Nephron (organoid): ENCODE measurements around the gene ZNF480.
A peak's percentile ranks its signal among the peaks of the same experiment; 100 is the strongest.

Source experiments
- H3K27ac Mint-ChIP-seq, 3 experiments: 2 replicates each; pipeline ENCODE4 v1.8.0; 2020; ENCODE audit warnings: mixed read lengths in 3 of 3, mild to moderate bottlenecking in 2 of 3, moderate library complexity in 1 of 3
- H3K27me3 Mint-ChIP-seq: 2 replicates; pipeline ENCODE4 v1.8.0; 2021; ENCODE audit warnings: low read depth, mild to moderate bottlenecking, moderate library complexity, mixed read lengths
- H3K36me3 Mint-ChIP-seq: 2 replicates; pipeline ENCODE4 v1.8.0; 2020; ENCODE audit warnings: low read depth, mixed read lengths
- H3K4me1 Mint-ChIP-seq: 2 replicates; pipeline ENCODE4 v1.8.0; 2020; ENCODE audit warnings: mixed read lengths
- H3K4me3 Mint-ChIP-seq, 3 experiments: 2 replicates each; pipeline ENCODE4 v1.8.0; 2020; ENCODE audit warnings: mild to moderate bottlenecking in 3 of 3, mixed read lengths in 3 of 3, moderate library complexity in 2 of 3
- H3K9me3 Mint-ChIP-seq: 2 replicates; pipeline ENCODE4 v1.8.0; 2020; ENCODE audit warnings: mixed read lengths
- TF ChIP-seq, protein P1 (sequence below), 3 experiments: fragments of 200-600 bp; sonication (generic); IDR thresholded peaks; one replicate each; pipeline ENCODE4 v1.5.0; 2021; ENCODE audit warnings: antibody characterized with exemption in 3 of 3; ENCODE audit not compliant: unreplicated experiment in 3 of 3

Gene ZNF480

DNA sequence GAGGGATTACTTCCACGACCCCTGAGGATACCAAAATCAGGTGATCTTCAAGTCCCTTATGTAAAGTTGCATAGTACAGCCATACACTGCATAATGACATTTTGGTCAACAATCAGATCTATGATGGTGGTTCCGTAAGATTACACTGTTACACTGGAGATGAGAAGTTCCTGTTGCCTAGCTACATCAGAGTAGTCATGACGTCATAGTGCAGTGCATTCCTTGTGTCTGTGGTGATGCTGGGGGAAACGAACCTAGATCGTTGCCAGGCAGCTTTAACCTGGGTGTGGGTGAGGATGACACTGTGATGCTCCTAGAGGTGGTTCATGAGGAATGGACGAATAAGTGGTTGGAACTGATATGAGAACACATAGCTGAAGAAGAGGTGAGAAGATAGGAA is 48.2 kb downstream of the ZNF480 start:
- Mint-ChIP-seq H3K36me3 (peaks cover 83% of the 10 kb centered on the region), H3K4me3 (no peak overlapping the region), H3K4me1 (no peaks in the 10 kb centered on the region), H3K9me3 (peaks cover 4% of the 10 kb centered on the region), H3K27ac (no peak overlapping the region), H3K27me3 (no peaks in the 10 kb centered on the region)
- TF ChIP-seq, protein P1, sequence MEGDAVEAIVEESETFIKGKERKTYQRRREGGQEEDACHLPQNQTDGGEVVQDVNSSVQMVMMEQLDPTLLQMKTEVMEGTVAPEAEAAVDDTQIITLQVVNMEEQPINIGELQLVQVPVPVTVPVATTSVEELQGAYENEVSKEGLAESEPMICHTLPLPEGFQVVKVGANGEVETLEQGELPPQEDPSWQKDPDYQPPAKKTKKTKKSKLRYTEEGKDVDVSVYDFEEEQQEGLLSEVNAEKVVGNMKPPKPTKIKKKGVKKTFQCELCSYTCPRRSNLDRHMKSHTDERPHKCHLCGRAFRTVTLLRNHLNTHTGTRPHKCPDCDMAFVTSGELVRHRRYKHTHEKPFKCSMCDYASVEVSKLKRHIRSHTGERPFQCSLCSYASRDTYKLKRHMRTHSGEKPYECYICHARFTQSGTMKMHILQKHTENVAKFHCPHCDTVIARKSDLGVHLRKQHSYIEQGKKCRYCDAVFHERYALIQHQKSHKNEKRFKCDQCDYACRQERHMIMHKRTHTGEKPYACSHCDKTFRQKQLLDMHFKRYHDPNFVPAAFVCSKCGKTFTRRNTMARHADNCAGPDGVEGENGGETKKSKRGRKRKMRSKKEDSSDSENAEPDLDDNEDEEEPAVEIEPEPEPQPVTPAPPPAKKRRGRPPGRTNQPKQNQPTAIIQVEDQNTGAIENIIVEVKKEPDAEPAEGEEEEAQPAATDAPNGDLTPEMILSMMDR (IDR thresholded peaks at IDR 0.05; ENCODE audit: unreplicated experiment in 3 of 3) = no peak

DNA sequence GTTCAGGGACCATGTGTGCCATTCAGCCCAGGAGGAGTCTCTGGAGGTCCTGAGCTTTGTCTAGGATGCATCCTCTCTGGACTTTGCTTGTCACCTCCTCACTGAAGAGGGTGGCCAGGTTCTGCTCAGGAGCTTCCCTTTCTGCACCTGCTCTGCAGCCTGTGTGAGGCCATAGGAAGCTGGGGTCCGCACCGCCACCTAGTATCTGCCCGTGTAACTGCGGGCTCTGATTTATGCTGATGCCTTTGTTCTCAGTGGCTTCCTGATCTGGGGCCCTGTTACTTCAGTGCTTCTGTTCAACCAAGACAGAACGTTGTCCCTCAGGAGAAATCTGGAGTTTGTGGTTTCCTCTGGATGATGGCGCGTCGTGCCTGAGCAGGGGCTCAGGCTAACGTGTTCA is 54.5 kb downstream of the ZNF480 start:
- Mint-ChIP-seq H3K4me3 (no peak overlapping the region), H3K9me3 (peaks cover 24% of the 10 kb centered on the region), H3K27ac (no peak overlapping the region), H3K36me3 (peaks cover 95% of the 10 kb centered on the region), H3K4me1 (no peaks in the 10 kb centered on the region), H3K27me3 (no peaks in the 10 kb centered on the region)
- TF ChIP-seq, protein P1 (IDR thresholded peaks at IDR 0.05; ENCODE audit: unreplicated experiment in 3 of 3) = no peak

DNA sequence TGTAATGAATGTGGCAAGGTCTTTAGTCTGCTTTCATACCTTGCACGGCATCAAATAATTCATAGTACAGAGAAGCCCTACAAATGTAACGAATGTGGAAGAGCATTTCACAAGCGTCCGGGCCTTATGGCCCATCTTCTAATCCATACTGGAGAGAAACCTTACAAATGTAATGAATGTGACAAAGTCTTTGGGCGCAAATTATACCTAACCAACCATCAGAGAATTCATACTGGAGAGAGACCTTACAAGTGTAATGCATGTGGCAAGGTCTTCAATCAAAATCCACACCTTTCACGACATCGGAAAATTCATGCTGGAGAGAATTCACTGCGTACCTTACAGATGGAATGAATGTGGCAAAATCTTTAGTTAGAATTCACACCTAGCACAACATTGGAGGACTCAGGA is 69.5 kb downstream of the ZNF480 start:
- Mint-ChIP-seq H3K27ac (no peak overlapping the region), H3K27me3 (no peaks in the 10 kb centered on the region), H3K9me3 (peaks cover 68% of the 10 kb centered on the region), H3K4me1 (no peaks in the 10 kb centered on the region), H3K4me3 (no peak overlapping the region), H3K36me3 (peaks cover 92% of the 10 kb centered on the region)
- TF ChIP-seq, protein P1 (IDR thresholded peaks at IDR 0.05; ENCODE audit: unreplicated experiment in 3 of 3) = no peak

DNA sequence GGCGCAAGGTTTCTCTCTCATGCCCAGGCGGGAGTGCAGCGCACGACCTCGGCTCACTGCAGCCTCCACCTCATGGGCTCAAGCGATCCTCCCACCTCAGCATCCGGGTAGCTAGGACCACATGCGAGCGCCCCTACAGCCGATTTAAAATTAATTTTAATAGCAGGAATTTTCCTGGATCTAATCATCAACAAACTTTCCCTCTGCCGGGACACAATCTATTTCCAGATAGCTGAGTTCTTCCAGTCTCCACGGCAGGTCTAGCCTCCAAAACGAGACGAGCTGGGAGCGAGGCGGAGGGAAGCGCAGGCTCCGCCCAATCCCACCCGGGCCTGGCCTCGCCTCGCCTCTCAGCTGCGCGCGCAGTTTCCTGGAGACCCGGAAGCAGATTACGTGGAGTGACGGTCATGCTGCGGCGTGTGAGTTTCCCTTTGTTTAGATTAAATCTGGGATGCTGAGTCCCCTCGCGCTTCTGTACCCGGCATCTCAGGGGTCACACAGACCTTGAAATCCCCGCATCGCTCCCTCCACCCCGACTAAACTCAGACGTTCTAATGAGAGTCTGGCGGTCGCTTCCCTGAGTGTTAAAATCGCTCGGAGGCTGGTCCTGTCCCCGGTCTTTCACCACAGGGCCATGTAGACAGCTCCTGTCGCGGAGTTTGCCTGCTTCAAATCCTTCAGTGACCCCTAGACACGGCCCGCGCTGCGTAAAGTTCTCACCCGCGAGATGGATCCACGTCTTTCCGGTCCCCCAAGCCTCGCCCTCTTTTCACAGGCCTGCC is 72.8 kb downstream of the ZNF480 start, which contains the start of gene ZNF880:
Gene ZNF880 (plus strand): TSS at position 365 of the 782 bp plus-strand sequence. CDS start 43 bp downstream, at position 408.
- no peaks in the 10 kb centered on the region for H3K4me1 Mint-ChIP-seq
- no peaks in the 10 kb centered on the region for H3K27me3 Mint-ChIP-seq
- H3K9me3 Mint-ChIP-seq = peaks cover 58% of the 10 kb centered on the region
- peak within 1 kb of the TSS in 2 of 3 experiments; percentile 32 to 39 for H3K4me3 Mint-ChIP-seq
- H3K27ac Mint-ChIP-seq = no peak within 1 kb of the TSS
- TF ChIP-seq, protein P1 (IDR thresholded peaks at IDR 0.05; ENCODE audit: unreplicated experiment in 3 of 3) = no peak
- H3K36me3 Mint-ChIP-seq = peaks cover 83% of the 10 kb centered on the region

DNA sequence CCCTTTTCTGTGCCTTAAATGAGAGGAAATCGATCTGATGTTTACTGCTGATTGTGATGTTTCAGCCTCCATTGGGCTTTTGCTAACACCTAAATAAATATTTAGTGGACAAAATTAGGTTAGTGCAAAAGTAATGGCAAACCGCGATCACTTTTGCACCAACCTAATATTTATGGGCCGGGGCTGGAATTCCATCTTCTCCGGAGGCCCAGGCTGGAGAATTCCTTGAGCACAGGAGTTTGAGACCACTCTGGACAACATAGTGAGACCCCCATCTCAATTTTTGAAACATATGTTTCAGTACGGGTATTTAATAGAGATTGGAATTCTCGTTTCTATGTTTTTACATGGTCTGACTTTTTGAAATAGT is 73.4 kb downstream of the ZNF480 start:
- Mint-ChIP-seq H3K27me3 (no peaks in the 10 kb centered on the region), H3K27ac (no peak overlapping the region), H3K9me3 (peaks cover 57% of the 10 kb centered on the region), H3K36me3 (peaks cover 83% of the 10 kb centered on the region), H3K4me1 (no peaks in the 10 kb centered on the region), H3K4me3 (no peak overlapping the region)
- TF ChIP-seq, protein P1 (IDR thresholded peaks at IDR 0.05; ENCODE audit: unreplicated experiment in 3 of 3) = no peak
